Activated naive CD4-positive, alpha-beta T cell (primary cell): ENCODE data around the gene EPS15.

Experiments used
- DNase-seq, 4 experiments: peaks; one replicate each; lab custom pipeline; 2025; lab: John Stamatoyannopoulos, UW

Gene EPS15

DNA sequence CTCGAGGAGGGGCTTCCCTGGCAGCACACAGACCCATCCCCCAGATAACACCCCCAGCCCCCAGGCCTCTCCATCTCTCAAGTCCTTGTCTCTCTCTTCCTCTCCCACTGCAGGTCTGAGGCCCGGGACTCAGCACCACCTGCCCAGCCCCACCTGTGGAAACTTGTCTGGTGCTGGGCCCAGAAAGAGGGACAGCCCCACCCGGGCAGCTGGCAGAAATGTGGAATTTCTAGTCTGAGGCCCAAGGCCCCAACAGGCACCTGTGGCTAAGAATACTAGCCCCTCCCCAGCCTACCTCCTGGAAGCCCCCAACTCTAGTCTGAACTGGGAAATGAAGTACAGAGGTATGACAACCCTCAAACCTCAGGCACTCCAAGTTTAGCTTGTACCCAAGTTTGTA lies 204.1 kb downstream of the EPS15 start:
- no peak for DNase-seq

DNA sequence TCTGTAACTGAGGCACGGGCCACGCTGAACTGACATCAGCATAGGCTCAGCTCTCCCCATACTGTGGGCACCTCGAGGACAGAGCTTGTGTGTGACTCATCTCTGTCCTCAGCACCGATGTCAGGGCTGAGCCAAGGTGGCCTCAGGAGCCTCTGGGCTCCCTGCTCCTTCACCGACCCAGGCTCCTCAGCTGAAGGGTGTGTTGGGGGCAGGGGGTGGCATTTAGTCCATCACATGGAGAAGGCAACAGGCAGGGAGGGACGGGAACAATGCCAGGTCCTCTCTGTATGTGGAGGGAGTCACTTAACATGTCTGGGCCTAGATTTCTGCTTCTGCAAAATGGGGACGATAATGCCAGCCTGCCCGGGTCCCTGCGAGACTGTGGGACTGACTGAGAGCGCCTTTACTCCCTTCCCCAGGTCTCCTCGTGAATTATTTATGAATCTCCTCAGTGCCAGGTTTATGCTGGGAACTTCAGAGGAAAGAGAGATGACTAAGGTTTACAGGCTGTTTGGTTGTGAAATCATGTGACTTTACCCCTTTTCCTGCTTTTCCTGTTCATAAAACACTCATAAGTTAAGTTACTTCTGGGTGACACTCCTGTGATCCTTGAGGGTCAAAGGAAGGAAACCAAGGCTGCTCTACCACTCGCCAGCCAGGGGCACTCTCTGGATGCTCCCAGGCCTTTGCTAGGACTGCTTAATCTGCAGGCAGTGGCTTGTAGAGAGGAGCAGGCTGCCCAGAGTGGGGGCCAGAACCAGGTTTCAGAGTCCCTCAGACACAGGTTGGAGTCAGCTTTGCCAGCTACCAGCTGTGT lies 204.9 kb downstream of the EPS15 start:
- DNase-seq = no peak

DNA sequence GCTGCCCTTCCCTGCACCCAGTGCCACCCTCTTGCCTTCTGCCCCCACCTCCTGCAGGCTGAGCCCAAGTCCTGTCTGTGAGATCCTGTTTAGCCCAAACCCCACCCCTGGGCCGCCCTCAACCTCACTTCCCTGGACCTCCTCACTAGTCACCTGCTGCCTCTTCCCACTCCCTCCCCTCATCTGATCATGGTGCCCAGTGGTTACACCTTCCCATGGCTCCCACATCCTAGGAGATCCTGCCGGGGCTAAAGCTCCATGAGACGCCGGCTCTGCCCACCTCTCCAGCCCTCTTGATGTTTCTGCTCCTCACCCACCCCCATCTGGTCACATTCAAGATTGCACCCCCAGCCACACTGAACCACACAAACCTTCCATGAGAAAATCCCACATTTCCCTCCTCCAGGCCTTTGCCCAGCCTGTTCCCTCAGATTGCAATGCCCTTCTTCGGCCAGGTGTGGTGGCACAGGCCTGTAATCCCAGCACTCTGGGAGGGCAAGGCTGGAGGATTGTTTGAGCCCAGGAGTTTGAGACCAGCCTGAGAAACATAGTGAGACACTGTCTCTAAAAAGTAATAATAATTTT lies 205.7 kb downstream of the EPS15 start:
- DNase-seq = no peak

DNA sequence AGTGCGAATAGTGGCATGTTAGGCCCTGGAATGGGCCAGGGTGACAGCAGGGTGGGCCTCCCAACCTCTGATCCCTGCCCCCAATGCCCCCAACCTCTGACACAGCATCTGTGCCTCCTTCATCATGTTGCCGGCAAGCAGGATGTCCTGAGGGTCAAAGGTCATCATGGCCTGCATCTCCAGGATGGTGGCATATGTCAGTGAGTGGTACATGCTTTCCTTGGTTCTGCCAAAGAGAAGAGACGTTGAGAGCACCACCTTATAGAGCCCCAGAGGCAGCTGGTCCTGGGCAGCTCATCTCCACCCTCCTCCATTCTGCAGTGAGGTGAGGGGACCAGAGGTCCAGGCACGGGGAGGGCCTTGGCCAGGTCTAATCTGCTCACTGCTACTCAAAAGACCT lies 206.3 kb downstream of the EPS15 start:
- no peak for DNase-seq

DNA sequence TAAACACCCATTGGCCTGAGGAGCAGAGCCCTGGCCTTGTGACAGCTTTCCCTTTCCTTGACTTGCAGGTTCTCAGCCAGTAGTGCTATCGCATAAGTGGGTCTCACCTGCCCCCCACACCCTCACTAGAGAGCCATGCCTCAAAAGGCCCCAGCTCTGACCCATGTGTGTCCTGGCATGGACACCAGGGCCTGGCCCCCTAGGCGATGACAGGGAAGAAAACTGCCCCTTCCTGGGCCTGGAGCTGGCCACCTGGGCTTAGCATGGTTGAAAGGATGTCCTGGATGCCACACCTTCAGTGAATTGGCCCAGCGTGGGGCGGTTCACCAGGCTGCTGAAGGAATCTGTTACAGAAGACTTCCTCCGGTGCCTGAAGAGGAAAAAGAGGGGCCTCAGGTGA lies 207.2 kb downstream of the EPS15 start:
- DNase-seq = no peak

DNA sequence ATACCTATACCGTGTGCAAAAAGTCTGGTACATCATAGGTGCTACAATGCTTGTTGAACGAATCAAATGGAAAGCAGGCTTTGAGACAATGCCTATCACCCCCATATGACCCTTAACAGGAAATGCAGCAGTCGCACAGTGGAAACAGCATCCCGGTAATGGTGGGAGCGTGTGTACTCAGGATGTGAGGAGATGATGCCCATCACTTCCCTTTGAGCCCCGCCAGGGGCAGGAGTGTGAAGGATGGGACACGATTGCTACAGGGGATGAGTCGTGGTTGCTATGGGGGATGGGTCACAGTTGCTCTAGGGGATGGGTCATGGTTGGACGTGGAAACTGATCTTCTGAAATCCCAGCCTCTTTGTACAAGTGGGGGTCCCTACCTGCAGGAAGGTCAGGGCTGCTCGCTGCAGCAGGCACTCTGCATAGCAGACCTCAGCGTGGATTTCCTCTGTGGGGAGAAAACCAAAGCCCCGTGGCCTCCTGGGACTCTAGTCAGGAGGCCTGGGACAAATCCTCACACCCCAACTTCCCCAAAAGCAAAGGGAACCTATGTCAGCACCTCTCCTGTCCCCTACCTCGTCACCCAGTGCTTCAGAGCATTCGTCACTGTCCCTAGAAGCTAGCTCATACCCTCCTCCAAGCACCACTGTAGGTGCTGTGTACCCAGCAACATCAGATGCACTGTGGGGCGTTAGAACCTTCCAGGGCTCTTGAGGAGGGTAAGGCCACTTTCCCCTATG lies 208.0 kb downstream of the EPS15 start:
- no peak for DNase-seq

DNA sequence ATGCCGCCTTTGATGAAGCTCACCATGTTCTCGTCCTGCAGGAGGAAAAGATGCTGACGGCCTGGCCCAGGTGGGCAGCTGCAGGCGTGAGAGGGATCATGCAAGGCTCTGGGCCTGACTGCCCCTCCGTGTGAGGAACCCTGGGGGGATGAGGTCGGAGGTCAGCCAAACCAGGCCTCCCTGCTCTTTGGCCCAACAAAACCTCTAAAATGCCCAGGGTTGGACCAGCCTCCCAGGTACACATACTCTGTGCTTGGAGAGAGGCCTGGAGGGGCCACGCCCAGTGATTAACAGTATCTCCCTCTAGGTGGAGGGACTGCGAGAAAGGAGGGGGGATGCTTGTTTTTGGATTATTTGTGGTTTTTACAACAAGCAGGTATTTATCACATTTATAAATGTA lies 209.8 kb downstream of the EPS15 start:
- no peak for DNase-seq

DNA sequence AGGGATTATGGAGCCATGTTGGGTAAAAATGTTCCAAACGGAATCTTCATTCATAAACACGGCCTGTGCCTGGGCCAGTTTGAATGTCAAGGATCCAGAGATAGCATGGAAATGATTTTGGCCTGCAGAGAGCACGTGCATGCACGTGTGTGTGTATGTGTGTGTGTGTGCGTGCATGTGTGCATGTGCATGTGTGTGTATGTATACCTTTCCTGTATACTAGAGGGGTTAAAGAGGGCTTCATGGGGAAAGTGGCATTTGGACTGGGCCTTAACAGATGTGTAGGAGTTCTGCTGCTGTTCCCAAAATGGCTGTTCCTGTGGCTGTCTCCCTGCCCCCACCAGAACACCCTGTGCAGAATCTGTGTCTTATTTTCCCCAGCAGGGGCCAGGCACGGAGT lies 210.4 kb downstream of the EPS15 start:
- no peak for DNase-seq

DNA sequence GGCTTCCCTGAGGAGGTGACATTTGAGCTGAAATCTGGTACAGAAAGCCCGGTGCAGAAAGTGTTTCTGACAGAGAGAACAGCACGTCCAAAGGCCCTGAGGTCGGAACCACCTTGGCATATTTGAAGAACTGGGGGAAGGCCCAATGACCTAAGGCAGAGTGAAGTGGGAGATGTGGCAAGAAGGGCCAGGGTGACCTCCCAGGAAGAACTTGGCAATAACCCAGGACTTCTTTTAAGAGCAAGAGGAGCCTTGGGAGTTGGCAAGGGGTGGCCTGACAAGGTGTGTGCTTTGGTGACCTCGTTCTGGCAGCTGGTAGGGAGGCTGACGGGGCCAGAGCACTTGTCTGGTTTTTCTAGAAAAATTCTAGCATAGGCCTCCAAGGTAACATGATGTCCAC lies 212.1 kb downstream of the EPS15 start:
- DNase-seq = no peak

DNA sequence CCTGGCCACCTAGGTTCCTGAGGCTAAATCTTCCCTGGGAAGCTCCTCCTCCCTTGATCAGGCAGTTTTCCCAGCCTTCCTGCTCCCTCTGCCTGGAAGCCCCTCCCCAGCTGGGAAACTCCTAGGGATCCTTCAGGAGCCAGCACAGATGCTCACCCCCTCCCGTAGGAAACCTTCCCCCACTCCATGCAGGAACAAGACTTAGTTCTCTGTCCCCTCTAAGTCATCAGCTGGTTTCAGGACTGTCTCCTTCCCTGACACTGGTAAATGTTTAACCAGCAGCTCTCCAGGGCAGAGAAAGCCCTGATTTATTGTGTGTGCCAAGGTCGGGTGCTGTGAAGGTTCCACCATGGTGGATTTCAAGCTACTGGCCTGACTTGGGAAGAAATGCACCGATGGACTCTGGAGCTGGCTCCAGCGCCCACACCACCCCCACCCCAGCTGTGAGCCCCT lies 213.7 kb downstream of the EPS15 start:
- DNase-seq = no peak

DNA sequence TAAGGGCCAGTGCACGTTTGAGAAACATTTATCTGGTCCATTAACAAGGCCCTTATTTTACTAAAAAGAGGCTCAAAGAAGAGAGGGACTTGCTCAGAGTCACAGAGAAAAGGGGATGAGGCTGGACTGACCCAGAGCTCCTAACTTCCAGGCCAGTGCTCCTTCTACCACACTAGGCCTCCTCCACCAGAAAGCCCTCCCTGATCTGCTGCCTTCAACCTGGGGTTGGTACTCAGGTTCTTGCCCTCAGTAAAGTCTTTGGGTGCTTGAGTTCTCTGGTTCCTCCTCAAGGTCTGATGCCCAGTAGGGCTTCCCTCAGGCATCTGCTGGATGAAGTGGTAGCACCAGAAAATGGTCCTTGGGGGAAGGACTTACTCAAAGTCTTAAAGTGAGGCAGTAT lies 214.7 kb downstream of the EPS15 start:
- no peak for DNase-seq
